Hepatocyte (in vitro differentiated cells): ENCODE measurements around the gene SERPINE2.

Source experiments
- CTCF ChIP-seq: fragments of 200-600 bp; sonication (generic); IDR thresholded peaks from 2 replicates; pipeline ENCODE4 v1.5.1; 2016; ENCODE audit warnings: antibody characterized with exemption, mild to moderate bottlenecking; ENCODE audit not compliant: poor library complexity
- EZH2 ChIP-seq: fragments of 200-600 bp; sonication (generic); IDR thresholded peaks from 2 replicates; pipeline ENCODE4 v1.6.1; 2016; ENCODE audit warnings: antibody characterized with exemption, mild to moderate bottlenecking, borderline replicate concordance

- TF ChIP-seq CTCF (no peak), EZH2 (no peak)
Measured at GRCh38 chr2:223997938-223998337, 41.1 kb downstream of the SERPINE2 start.
